Measurements from ENCODE around the gene PWP2.

DNA sequence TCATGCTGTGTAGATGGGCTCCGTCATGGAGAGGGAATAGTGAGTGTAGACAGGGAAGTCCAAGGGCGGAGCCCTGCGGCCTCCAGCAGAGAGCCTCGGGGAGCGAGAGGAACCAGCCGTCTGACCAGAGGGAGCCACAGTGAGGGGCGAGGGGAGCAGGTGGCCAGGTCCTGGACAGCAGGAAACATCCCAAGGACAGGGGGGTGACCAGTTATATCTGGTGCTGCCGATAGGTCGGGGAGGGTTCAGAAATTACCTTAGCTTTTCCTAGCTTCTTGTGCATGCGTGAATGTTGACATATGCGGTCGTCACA lies 48.6 kb upstream of the PWP2 start:
- TF ChIP-seq, protein P1, sequence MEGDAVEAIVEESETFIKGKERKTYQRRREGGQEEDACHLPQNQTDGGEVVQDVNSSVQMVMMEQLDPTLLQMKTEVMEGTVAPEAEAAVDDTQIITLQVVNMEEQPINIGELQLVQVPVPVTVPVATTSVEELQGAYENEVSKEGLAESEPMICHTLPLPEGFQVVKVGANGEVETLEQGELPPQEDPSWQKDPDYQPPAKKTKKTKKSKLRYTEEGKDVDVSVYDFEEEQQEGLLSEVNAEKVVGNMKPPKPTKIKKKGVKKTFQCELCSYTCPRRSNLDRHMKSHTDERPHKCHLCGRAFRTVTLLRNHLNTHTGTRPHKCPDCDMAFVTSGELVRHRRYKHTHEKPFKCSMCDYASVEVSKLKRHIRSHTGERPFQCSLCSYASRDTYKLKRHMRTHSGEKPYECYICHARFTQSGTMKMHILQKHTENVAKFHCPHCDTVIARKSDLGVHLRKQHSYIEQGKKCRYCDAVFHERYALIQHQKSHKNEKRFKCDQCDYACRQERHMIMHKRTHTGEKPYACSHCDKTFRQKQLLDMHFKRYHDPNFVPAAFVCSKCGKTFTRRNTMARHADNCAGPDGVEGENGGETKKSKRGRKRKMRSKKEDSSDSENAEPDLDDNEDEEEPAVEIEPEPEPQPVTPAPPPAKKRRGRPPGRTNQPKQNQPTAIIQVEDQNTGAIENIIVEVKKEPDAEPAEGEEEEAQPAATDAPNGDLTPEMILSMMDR (IDR thresholded peaks at IDR 0.05): no peak
- TF ChIP-seq POLR2A (IDR thresholded peaks at IDR 0.05): no peak
- no peak for TF ChIP-seq EP300 (IDR thresholded peaks at IDR 0.05; ENCODE audit: low read depth)
- TF ChIP-seq POLR2AphosphoS5 (IDR thresholded peaks at IDR 0.05): no peak
